GM12801 (cell line): Measurements from ENCODE around the gene CHP2.

Experiments used
- TF ChIP-seq, protein P1 (sequence below): IDR thresholded peaks from one replicate; pipeline ENCODE4 v1.5.1; 2011; ENCODE audit warnings: control low read depth; ENCODE audit not compliant: insufficient read length; ENCODE audit errors: extremely low read depth

The CHP2 gene

GRCh38 chr16:23773339-23773738, 18.5 kb downstream of the CHP2 start:
- TF ChIP-seq, protein P1, sequence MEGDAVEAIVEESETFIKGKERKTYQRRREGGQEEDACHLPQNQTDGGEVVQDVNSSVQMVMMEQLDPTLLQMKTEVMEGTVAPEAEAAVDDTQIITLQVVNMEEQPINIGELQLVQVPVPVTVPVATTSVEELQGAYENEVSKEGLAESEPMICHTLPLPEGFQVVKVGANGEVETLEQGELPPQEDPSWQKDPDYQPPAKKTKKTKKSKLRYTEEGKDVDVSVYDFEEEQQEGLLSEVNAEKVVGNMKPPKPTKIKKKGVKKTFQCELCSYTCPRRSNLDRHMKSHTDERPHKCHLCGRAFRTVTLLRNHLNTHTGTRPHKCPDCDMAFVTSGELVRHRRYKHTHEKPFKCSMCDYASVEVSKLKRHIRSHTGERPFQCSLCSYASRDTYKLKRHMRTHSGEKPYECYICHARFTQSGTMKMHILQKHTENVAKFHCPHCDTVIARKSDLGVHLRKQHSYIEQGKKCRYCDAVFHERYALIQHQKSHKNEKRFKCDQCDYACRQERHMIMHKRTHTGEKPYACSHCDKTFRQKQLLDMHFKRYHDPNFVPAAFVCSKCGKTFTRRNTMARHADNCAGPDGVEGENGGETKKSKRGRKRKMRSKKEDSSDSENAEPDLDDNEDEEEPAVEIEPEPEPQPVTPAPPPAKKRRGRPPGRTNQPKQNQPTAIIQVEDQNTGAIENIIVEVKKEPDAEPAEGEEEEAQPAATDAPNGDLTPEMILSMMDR: no peak

GRCh38 chr16:23781176-23781575, 26.4 kb downstream of the CHP2 start:
- TF ChIP-seq, protein P1: no peak

DNA sequence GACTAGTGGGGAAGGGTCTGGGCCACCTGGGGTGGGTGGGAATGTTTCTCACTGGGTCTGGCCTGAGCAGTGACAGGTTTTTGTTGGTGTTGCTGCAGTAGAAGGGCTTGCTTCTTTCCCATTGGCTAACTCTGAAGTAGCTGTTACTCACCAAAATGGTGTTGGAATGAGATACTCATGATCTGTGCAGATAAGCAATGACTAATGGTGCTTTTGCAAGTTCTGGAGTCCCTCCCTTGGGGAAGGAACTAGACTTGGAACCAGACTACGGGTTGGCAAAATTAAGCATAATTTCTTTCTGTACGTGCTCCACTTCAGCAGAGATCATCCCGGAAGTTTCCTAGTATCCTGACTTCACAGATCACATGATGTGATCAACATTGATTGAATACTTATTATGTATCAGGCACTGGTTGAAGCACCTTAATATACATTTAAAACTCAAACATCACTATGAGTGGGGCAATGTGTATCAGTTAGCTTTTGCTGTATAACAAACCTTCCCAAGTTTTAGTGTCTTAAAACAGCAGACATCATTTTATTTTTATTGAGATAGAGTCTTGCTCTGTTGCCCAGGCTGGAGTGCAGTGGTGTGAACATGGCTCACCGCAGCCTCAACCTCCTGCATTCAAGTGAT, 30.1 kb downstream of the CHP2 start:
- TF ChIP-seq, protein P1: no peak

DNA sequence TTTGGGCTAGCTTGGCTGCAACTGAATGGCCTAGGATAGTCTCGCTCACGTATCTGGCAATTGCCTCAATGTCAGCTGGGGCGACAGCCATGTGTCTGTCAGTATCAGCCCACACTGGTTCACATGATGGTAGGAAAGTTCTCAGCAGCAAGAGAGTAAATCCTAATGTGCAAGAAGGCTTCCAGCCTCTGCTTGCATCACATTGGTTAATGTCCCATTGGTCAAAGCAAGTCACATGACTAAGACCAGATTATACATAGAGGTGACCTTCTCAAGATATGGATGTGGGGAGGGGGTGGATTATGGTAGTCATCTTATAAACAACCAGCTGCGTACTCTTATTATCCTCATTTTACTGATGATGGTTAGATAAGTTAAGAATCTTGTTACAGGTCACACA, 31.0 kb downstream of the CHP2 start:
- TF ChIP-seq, protein P1: no peak

- TF ChIP-seq, protein P1: no peak
These were observed 32.2 kb downstream of the CHP2 start for GRCh38 chr16:23786964-23787561.

DNA sequence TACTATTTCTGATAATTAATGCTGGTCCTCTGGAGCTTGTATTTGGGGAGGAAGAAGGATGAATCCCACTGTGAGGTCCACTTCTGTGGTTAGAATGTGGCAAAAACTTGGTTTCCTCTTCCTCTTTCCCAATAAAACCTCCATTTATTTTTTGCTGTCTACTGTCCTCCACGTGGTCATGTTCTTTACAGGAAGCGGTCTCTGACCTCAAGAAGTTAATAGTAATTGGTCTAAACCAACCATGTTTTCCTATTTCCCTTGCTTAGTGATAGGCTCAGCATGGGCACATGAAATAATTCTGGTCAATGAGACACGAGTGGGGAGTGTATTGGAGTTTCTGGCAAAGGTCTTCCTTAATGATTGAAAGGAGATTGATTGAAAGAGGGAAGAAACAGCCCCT, 33.9 kb downstream of the CHP2 start:
- TF ChIP-seq, protein P1: no peak

GRCh38 chr16:23795378-23795777, 40.6 kb downstream of the CHP2 start:
- TF ChIP-seq, protein P1: no peak

- TF ChIP-seq, protein P1: no peak
These were observed 42.1 kb downstream of the CHP2 start for GRCh38 chr16:23796941-23797340.
